KMS-11 (cell line): ENCODE results near the gene KCNB1.

ENCODE experiments used
- H2AFZ ChIP-seq: fragments of 200-600 bp; sonication (generic); 2 replicates; pipeline ENCODE4 v1.6.1; 2016; ENCODE audit warnings: antibody characterized with exemption, mixed run types, low read depth
- H3K27ac ChIP-seq: fragments of 200-600 bp; sonication (generic); 2 replicates; pipeline ENCODE4 v1.6.1; 2016; ENCODE audit warnings: mild to moderate bottlenecking, mixed run types
- H3K27me3 ChIP-seq: fragments of 200-600 bp; sonication (generic); 2 replicates; pipeline ENCODE4 v1.6.1; 2017; ENCODE audit warnings: mild to moderate bottlenecking, low read depth, mixed run types, moderate library complexity; ENCODE audit not compliant: insufficient read depth
- H3K36me3 ChIP-seq: fragments of 200-600 bp; sonication (generic); 2 replicates; pipeline ENCODE4 v1.6.1; 2017; ENCODE audit warnings: mild to moderate bottlenecking, mixed run types; ENCODE audit not compliant: insufficient read depth
- H3K4me1 ChIP-seq: fragments of 200-600 bp; sonication (generic); 2 replicates; pipeline ENCODE4 v1.6.1; 2016; ENCODE audit warnings: mild to moderate bottlenecking, low read depth, mixed run types; ENCODE audit not compliant: poor library complexity, severe bottlenecking
- H3K4me2 ChIP-seq: fragments of 200-600 bp; sonication (generic); 2 replicates; pipeline ENCODE4 v1.7.0; 2016; ENCODE audit warnings: mild to moderate bottlenecking, mixed run types
- H3K4me3 ChIP-seq: fragments of 200-600 bp; sonication (generic); IDR thresholded peaks from 2 replicates; pipeline ENCODE4 v1.6.1; 2017; ENCODE audit warnings: low read depth, low read length, mixed read lengths; ENCODE audit not compliant: insufficient read depth
- H3K79me2 ChIP-seq: fragments of 200-600 bp; sonication (generic); 2 replicates; pipeline ENCODE4 v1.6.1; 2016; ENCODE audit warnings: low read depth, mixed run types; ENCODE audit not compliant: insufficient read depth
- H3K9ac ChIP-seq: fragments of 200-600 bp; sonication (generic); 2 replicates; pipeline ENCODE4 v1.6.1; 2016; ENCODE audit warnings: mild to moderate bottlenecking, mixed run types
- H4K20me1 ChIP-seq: fragments of 200-600 bp; sonication (generic); 2 replicates; pipeline ENCODE4 v1.6.1; 2016; ENCODE audit warnings: mild to moderate bottlenecking, mixed run types; ENCODE audit not compliant: insufficient read depth
- TF ChIP-seq, protein P1 (sequence below): fragments of 200-600 bp; sonication (generic); conservative IDR thresholded peaks from 2 replicates; pipeline ENCODE4 v1.6.1; 2017; ENCODE audit warnings: low read depth, mild to moderate bottlenecking, antibody characterized with exemption, low read length, moderate library complexity, mixed read lengths

Gene KCNB1

GRCh38 chr20:49397525-49397924 lies 84.9 kb downstream of the KCNB1 start:
- H3K4me1 ChIP-seq = no peaks in the 10 kb centered on the region
- H3K4me2 ChIP-seq = no peak overlapping the region
- H3K79me2 ChIP-seq = no peaks in the 10 kb centered on the region
- H3K36me3 ChIP-seq = no peaks in the 10 kb centered on the region
- no peak overlapping the region for H2AFZ ChIP-seq
- H3K9ac ChIP-seq = no peak overlapping the region
- no peak overlapping the region for H3K4me3 ChIP-seq
- TF ChIP-seq, protein P1, sequence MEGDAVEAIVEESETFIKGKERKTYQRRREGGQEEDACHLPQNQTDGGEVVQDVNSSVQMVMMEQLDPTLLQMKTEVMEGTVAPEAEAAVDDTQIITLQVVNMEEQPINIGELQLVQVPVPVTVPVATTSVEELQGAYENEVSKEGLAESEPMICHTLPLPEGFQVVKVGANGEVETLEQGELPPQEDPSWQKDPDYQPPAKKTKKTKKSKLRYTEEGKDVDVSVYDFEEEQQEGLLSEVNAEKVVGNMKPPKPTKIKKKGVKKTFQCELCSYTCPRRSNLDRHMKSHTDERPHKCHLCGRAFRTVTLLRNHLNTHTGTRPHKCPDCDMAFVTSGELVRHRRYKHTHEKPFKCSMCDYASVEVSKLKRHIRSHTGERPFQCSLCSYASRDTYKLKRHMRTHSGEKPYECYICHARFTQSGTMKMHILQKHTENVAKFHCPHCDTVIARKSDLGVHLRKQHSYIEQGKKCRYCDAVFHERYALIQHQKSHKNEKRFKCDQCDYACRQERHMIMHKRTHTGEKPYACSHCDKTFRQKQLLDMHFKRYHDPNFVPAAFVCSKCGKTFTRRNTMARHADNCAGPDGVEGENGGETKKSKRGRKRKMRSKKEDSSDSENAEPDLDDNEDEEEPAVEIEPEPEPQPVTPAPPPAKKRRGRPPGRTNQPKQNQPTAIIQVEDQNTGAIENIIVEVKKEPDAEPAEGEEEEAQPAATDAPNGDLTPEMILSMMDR = no peak
- H3K27ac ChIP-seq = no peak overlapping the region
- H3K27me3 ChIP-seq = no peaks in the 10 kb centered on the region
- H4K20me1 ChIP-seq = no peaks in the 10 kb centered on the region

GRCh38 chr20:49396230-49396629 lies 86.2 kb downstream of the KCNB1 start:
- Histone ChIP-seq H3K4me3 (no peak overlapping the region), H3K4me1 (no peaks in the 10 kb centered on the region), H3K79me2 (no peaks in the 10 kb centered on the region), H3K4me2 (no peak overlapping the region), H3K36me3 (no peaks in the 10 kb centered on the region), H3K27ac (no peak overlapping the region), H3K9ac (no peak overlapping the region), H4K20me1 (no peaks in the 10 kb centered on the region), H3K27me3 (peaks cover 4% of the 10 kb centered on the region; the same call in 1 of the 2 replicates), H2AFZ (no peak overlapping the region)
- TF ChIP-seq, protein P1 = no peak; the same call in 1 of the 2 replicates

GRCh38 chr20:49395659-49396058 lies 86.8 kb downstream of the KCNB1 start:
- no peak overlapping the region for H3K4me3 ChIP-seq
- H3K79me2 ChIP-seq = no peaks in the 10 kb centered on the region
- H3K4me2 ChIP-seq = no peak overlapping the region
- H2AFZ ChIP-seq = no peak overlapping the region
- TF ChIP-seq, protein P1 = no peak
- H3K9ac ChIP-seq = no peak overlapping the region
- H3K4me1 ChIP-seq = no peaks in the 10 kb centered on the region
- H3K36me3 ChIP-seq = no peaks in the 10 kb centered on the region
- no peaks in the 10 kb centered on the region for H4K20me1 ChIP-seq
- peaks cover 5% of the 10 kb centered on the region; the same call in 1 of the 2 replicates for H3K27me3 ChIP-seq
- no peak overlapping the region for H3K27ac ChIP-seq

- Histone ChIP-seq H3K79me2 (no peaks in the 10 kb centered on the region), H2AFZ (no peak overlapping the region), H3K27ac (no peak overlapping the region), H4K20me1 (no peaks in the 10 kb centered on the region), H3K36me3 (no peaks in the 10 kb centered on the region), H3K9ac (no peak overlapping the region), H3K27me3 (peaks cover 5% of the 10 kb centered on the region; the same call in 1 of the 2 replicates), H3K4me3 (no peak overlapping the region), H3K4me2 (no peak overlapping the region), H3K4me1 (no peaks in the 10 kb centered on the region)
- TF ChIP-seq, protein P1 = no peak
These were observed 87.3 kb downstream of the KCNB1 start for GRCh38 chr20:49395183-49395582.
